Measurements from ENCODE around the gene FMOD.
"Not testable (repeated sequence)": the region's sequence is repeated elsewhere in the genome, so short reads cannot be mapped to it uniquely, and the experiment has no call there.

FMOD gene

GRCh38 chr1:203306089-203306964, 44.6 kb downstream of the FMOD start:
- DNase-seq (ENCODE audit: low read depth), result peak; percentile 97

GRCh38 chr1:203305809-203306088, 45.2 kb downstream of the FMOD start:
- DNase-seq (ENCODE audit: low read depth), result no peak

GRCh38 chr1:203304919-203305808, 45.8 kb downstream of the FMOD start, which contains the start of gene BTG2:
BTG2 (plus strand) TSS chr1:203305519; CDS start chr1:203305607, 88 bp downstream.
- DNase-seq (ENCODE audit: low read depth), result no peak

GRCh38 chr1:203304391-203304918, 46.5 kb downstream of the FMOD start:
- DNase-seq (ENCODE audit: low read depth), result no peak

- no peak for DNase-seq (ENCODE audit: low read depth)
These were observed 48.0 kb downstream of the FMOD start for GRCh38 chr1:203302894-203303293.

- DNase-seq (ENCODE audit: low read depth), result no peak
These were observed 48.5 kb downstream of the FMOD start for GRCh38 chr1:203302456-203302855.

- DNase-seq (ENCODE audit: low read depth), result no peak
These were observed 49.6 kb downstream of the FMOD start for GRCh38 chr1:203301331-203301668.

- DNase-seq (ENCODE audit: low read depth), result peak; percentile 96
These were observed 50.2 kb downstream of the FMOD start for GRCh38 chr1:203300441-203301330.

GRCh38 chr1:203299719-203300429, 51.0 kb downstream of the FMOD start:
- DNase-seq (ENCODE audit: low read depth), result not testable (repeated sequence)

- DNase-seq (ENCODE audit: low read depth), result no peak
These were observed 51.8 kb downstream of the FMOD start for GRCh38 chr1:203299169-203299568.

GRCh38 chr1:203296460-203297073, 54.4 kb downstream of the FMOD start:
- no peak for DNase-seq (ENCODE audit: low read depth)

- no peak for DNase-seq (ENCODE audit: low read depth)
These were observed 55.1 kb downstream of the FMOD start for GRCh38 chr1:203295796-203296195.

- no peak for DNase-seq (ENCODE audit: low read depth)
These were observed 59.5 kb downstream of the FMOD start for GRCh38 chr1:203291201-203292096.
